Loucy (cell line): Measurements from ENCODE around the gene KRT80.

ENCODE experiments used
- H2AFZ ChIP-seq: fragments of 200-600 bp; sonication (generic); 2 replicates; pipeline ENCODE4 v1.6.0; 2016; ENCODE audit warnings: antibody characterized with exemption, mild to moderate bottlenecking, low read length, moderate library complexity
- H3F3A ChIP-seq: fragments of 200-600 bp; 2 replicates; pipeline ENCODE4 v1.6.0; 2016; ENCODE audit warnings: antibody characterized with exemption, low read depth, mild to moderate bottlenecking
- H3K27me3 ChIP-seq: fragments of 200-600 bp; sonication (generic); 2 replicates; pipeline ENCODE4 v1.6.1; 2014; ENCODE audit warnings: low read length, mild to moderate bottlenecking; ENCODE audit not compliant: insufficient read depth, poor library complexity, severe bottlenecking
- H3K36me3 ChIP-seq: fragments of 200-600 bp; sonication (generic); 2 replicates; pipeline ENCODE4 v1.6.1; 2016; ENCODE audit warnings: low read length; ENCODE audit not compliant: insufficient read depth
- H3K4me1 ChIP-seq: fragments of 200-600 bp; sonication (generic); 2 replicates; pipeline ENCODE4 v1.5.1; 2014; ENCODE audit warnings: low read length, mild to moderate bottlenecking; ENCODE audit not compliant: insufficient read depth, poor library complexity, severe bottlenecking
- H3K4me2 ChIP-seq: fragments of 200-600 bp; sonication (generic); 2 replicates; pipeline ENCODE4 v1.6.0; 2014; ENCODE audit warnings: antibody characterized with exemption, low read length, low read depth, mild to moderate bottlenecking; ENCODE audit not compliant: poor library complexity, severe bottlenecking
- H3K4me3 ChIP-seq: fragments of 200-600 bp; sonication (generic); 2 replicates; pipeline ENCODE4 v1.5.1; 2014; ENCODE audit warnings: low read length, mild to moderate bottlenecking, mixed read lengths; ENCODE audit not compliant: poor library complexity, severe bottlenecking
- H3K79me2 ChIP-seq: fragments of 200-600 bp; sonication (generic); 2 replicates; pipeline ENCODE4 v1.6.1; 2014; ENCODE audit warnings: low read length; ENCODE audit not compliant: insufficient read depth
- H3K9ac ChIP-seq: fragments of 200-600 bp; sonication (generic); 2 replicates; pipeline ENCODE4 v1.6.0; 2014; ENCODE audit warnings: mild to moderate bottlenecking, low read depth, low read length, moderate library complexity; ENCODE audit not compliant: poor library complexity, severe bottlenecking
- H3K9me2 ChIP-seq: fragments of 200-600 bp; sonication (generic); replicated peaks from 2 replicates; pipeline ENCODE4 v1.6.1; 2016; ENCODE audit warnings: low read depth, low read length, mixed read lengths
- H3K9me3 ChIP-seq: fragments of 200-600 bp; sonication (generic); 2 replicates; pipeline ENCODE4 v1.6.1; 2014; ENCODE audit warnings: mild to moderate bottlenecking, antibody characterized with exemption, low read length, low read depth; ENCODE audit not compliant: insufficient read depth
- H4K20me1 ChIP-seq: fragments of 200-600 bp; sonication (generic); 2 replicates; pipeline ENCODE4 v1.6.0; 2014; ENCODE audit warnings: antibody characterized with exemption, low read length, mild to moderate bottlenecking; ENCODE audit not compliant: insufficient read depth, poor library complexity, severe bottlenecking
- CTCF ChIP-seq: fragments of 200-600 bp; sonication (generic); conservative IDR thresholded peaks from 2 replicates; pipeline ENCODE4 v1.5.1; 2014; ENCODE audit warnings: mild to moderate bottlenecking, antibody characterized with exemption, low read length
- EZH2phosphoT487 ChIP-seq: fragments of 200-600 bp; IDR thresholded peaks from 2 replicates; pipeline ENCODE4 v1.6.1; 2018; ENCODE audit warnings: antibody characterized with exemption, mild to moderate bottlenecking, moderate library complexity, borderline replicate concordance

Gene KRT80

GRCh38 chr12:52218001-52218400, 26.2 kb upstream of the KRT80 start:
- no peak overlapping the region for H2AFZ ChIP-seq
- no peaks in the 10 kb centered on the region for H3K9me3 ChIP-seq
- no peak overlapping the region for H3K9ac ChIP-seq
- no peak overlapping the region for H3K4me3 ChIP-seq
- H3K4me2 ChIP-seq: no peak overlapping the region
- H3K79me2 ChIP-seq: no peaks in the 10 kb centered on the region
- H3F3A ChIP-seq: no peaks in the 10 kb centered on the region
- no peaks in the 10 kb centered on the region for H3K4me1 ChIP-seq
- no peaks in the 10 kb centered on the region for H4K20me1 ChIP-seq
- no peaks in the 10 kb centered on the region for H3K9me2 ChIP-seq
- TF ChIP-seq CTCF: no peak
- no peak for TF ChIP-seq EZH2phosphoT487
- H3K27me3 ChIP-seq: no peaks in the 10 kb centered on the region
- no peaks in the 10 kb centered on the region for H3K36me3 ChIP-seq

- no peaks in the 10 kb centered on the region for H3K27me3 ChIP-seq
- no peaks in the 10 kb centered on the region for H3K9me2 ChIP-seq
- no peak overlapping the region for H3K4me2 ChIP-seq
- no peaks in the 10 kb centered on the region for H4K20me1 ChIP-seq
- H3K36me3 ChIP-seq: no peaks in the 10 kb centered on the region
- H3K4me1 ChIP-seq: no peaks in the 10 kb centered on the region
- H3K9ac ChIP-seq: no peak overlapping the region
- H3F3A ChIP-seq: no peaks in the 10 kb centered on the region
- no peak overlapping the region for H3K4me3 ChIP-seq
- no peaks in the 10 kb centered on the region for H3K79me2 ChIP-seq
- no peak overlapping the region for H2AFZ ChIP-seq
- H3K9me3 ChIP-seq: no peaks in the 10 kb centered on the region
- TF ChIP-seq CTCF (no peak), EZH2phosphoT487 (no peak)
Measured at GRCh38 chr12:52217223-52217622, 25.4 kb upstream of the KRT80 start.

- Histone ChIP-seq H4K20me1 (no peaks in the 10 kb centered on the region), H3K4me3 (no peak overlapping the region), H3K36me3 (no peaks in the 10 kb centered on the region), H3F3A (no peaks in the 10 kb centered on the region), H2AFZ (no peak overlapping the region), H3K79me2 (no peaks in the 10 kb centered on the region), H3K9me2 (no peaks in the 10 kb centered on the region), H3K4me2 (no peak overlapping the region), H3K9ac (no peak overlapping the region), H3K4me1 (no peaks in the 10 kb centered on the region), H3K27me3 (no peaks in the 10 kb centered on the region), H3K9me3 (no peaks in the 10 kb centered on the region)
- TF ChIP-seq EZH2phosphoT487: no peak
- TF ChIP-seq CTCF: no peak
Measured at GRCh38 chr12:52216807-52217206, 25.0 kb upstream of the KRT80 start.
